GM21528 (cell line): ENCODE results near the gene TRAK1.
A peak's percentile ranks its signal among the peaks of the same experiment; 100 is the strongest.

Experiments used
- ATAC-seq: cut with Tn5 transposase; IDR thresholded peaks from one replicate; pipeline ENCODE4 v1.9.1; 2021; ENCODE audit warnings: mild to moderate bottlenecking, moderate library complexity; ENCODE audit not compliant: unreplicated experiment, low FRiP score

Gene TRAK1

GRCh38 chr3:42149532-42149931 is 58.4 kb downstream of the TRAK1 start:
- no peak for ATAC-seq

GRCh38 chr3:42149975-42150374 is 58.8 kb downstream of the TRAK1 start:
- ATAC-seq = no peak

- no peak for ATAC-seq
Observed at GRCh38 chr3:42151596-42152168, 60.5 kb downstream of the TRAK1 start.

- no peak for ATAC-seq
Observed at GRCh38 chr3:42152193-42152592, 61.0 kb downstream of the TRAK1 start.

- ATAC-seq = no peak
Observed at GRCh38 chr3:42153039-42153438, 61.9 kb downstream of the TRAK1 start.

GRCh38 chr3:42157540-42158538 is 66.7 kb downstream of the TRAK1 start:
- ATAC-seq = no peak

GRCh38 chr3:42159147-42159546 is 68.0 kb downstream of the TRAK1 start:
- ATAC-seq = no peak

GRCh38 chr3:42159706-42160472 is 68.7 kb downstream of the TRAK1 start:
- peak; percentile 84 for ATAC-seq

GRCh38 chr3:42161050-42161935 is 70.1 kb downstream of the TRAK1 start:
- no peak for ATAC-seq

GRCh38 chr3:42162462-42162861 is 71.3 kb downstream of the TRAK1 start:
- ATAC-seq = no peak

- ATAC-seq = no peak
Observed at GRCh38 chr3:42163622-42164244, 72.6 kb downstream of the TRAK1 start.

GRCh38 chr3:42164656-42165055 is 73.5 kb downstream of the TRAK1 start:
- ATAC-seq = no peak

- no peak for ATAC-seq
Observed at GRCh38 chr3:42165211-42165610, 74.1 kb downstream of the TRAK1 start.

- no peak for ATAC-seq
Observed at GRCh38 chr3:42166214-42166613, 75.1 kb downstream of the TRAK1 start.

- ATAC-seq = no peak
Observed at GRCh38 chr3:42166662-42167300, 75.6 kb downstream of the TRAK1 start.

- ATAC-seq = no peak
Observed at GRCh38 chr3:42169579-42170120, 78.5 kb downstream of the TRAK1 start.

GRCh38 chr3:42172047-42172654 is 81.0 kb downstream of the TRAK1 start:
- no peak for ATAC-seq

- ATAC-seq = no peak
Observed at GRCh38 chr3:42173307-42173706, 82.2 kb downstream of the TRAK1 start.
